Coronary artery (tissue), 2 donors: ENCODE measurements around the gene RNASEH2A.
"Not testable (repeated sequence)": the region's sequence is repeated elsewhere in the genome, so short reads cannot be mapped to it uniquely, and the experiment has no call there.

ENCODE experiments used
- DNase-seq: peaks from one replicate; pipeline ENCODE4 v3.0.0-alpha.2; 2017; ENCODE audit warnings: low spot score
- H3K27ac ChIP-seq, 2 donors: fragments of 200-600 bp; sonication (generic); one replicate each; pipeline ENCODE4 v1.5.1; 2016 to 2019
- H3K4me3 ChIP-seq: fragments of 200-600 bp; sonication (generic); 2 replicates; pipeline ENCODE4 v1.5.1; 2016; ENCODE audit warnings: mild to moderate bottlenecking, moderate library complexity
- TF ChIP-seq, protein P1 (sequence below): fragments of 200-600 bp; sonication (generic); IDR thresholded peaks from one replicate; pipeline ENCODE4 v1.5.1; 2019; ENCODE audit warnings: antibody characterized with exemption

RNASEH2A gene

DNA sequence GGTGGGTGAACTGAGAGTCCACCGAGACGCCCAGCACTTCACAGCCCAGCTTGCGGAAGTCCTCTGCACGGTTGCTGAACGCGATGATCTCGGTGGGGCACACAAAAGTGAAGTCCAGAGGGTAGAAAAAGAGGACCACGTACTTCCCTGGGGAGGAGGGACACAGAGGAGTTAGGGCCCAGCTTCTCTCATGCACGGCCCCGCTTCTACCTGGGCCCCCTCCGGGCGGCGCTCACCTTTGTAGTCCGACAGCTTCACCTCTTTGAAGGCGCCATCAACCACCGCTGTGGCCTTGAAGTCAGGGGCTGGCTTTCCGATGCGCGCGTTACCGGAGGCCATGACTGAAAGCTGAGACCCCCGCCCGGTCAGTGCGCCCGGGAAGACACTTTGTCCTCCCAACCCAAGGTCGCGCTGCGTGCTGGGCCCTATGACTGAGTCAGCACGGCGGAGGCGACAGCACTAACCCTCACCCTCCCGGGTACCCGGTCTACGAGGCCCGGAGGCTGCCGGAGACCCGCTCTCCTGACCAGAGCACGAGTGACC lies 5.4 kb upstream of the RNASEH2A start:
- DNase-seq, result no peak
- peak overlapping the region; percentile 64 to 73 for H3K27ac ChIP-seq
- TF ChIP-seq, protein P1, sequence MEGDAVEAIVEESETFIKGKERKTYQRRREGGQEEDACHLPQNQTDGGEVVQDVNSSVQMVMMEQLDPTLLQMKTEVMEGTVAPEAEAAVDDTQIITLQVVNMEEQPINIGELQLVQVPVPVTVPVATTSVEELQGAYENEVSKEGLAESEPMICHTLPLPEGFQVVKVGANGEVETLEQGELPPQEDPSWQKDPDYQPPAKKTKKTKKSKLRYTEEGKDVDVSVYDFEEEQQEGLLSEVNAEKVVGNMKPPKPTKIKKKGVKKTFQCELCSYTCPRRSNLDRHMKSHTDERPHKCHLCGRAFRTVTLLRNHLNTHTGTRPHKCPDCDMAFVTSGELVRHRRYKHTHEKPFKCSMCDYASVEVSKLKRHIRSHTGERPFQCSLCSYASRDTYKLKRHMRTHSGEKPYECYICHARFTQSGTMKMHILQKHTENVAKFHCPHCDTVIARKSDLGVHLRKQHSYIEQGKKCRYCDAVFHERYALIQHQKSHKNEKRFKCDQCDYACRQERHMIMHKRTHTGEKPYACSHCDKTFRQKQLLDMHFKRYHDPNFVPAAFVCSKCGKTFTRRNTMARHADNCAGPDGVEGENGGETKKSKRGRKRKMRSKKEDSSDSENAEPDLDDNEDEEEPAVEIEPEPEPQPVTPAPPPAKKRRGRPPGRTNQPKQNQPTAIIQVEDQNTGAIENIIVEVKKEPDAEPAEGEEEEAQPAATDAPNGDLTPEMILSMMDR, result no peak
- peak overlapping the region; percentile 81 for H3K4me3 ChIP-seq

DNA sequence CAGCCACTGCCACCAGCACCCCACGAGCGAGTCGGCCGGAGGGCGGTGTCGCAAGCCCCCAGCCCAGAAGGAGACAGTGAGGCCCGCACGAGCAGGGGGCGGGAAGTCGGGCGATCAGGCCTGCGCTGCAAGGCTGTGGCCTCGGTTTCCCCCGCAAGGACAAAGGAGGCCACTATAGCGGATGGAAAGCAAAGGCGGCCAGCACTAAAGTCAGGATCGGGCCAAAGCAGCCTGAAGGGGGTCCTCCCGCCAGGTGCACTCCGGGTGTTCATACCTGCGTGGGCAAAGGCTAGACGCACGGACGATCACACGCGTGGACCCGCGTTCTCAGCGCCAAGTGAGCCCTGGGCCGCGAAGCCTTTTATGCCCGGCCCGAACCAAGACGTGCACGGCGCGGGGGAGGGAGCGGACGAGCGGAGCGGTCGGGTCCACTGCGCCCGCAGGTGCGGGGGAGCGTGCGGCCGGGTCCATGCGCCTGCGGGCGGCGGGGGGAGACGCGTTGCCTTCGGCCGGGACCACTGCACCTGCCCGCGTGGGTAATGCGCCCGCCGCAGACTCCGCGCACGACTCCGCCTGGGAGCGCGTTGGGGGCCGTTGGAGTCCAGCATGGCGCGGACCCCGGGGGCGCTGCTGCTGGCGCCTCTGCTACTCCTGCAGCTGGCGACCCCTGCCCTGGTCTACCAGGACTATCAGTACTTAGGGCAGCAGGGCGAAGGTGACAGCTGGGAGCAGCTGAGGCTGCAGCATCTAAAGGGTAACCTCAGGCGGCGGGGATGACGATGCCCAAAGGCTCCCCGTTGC lies 4.7 kb upstream of the RNASEH2A start, which contains the start of the genes PRDX2 and THSD8:
TSS of gene PRDX2 (minus strand) at position 335 of the 801 bp plus-strand sequence. CDS start 539 bp downstream, outside the sequence.
TSS of gene THSD8 (plus strand) at position 604 of the 801 bp plus-strand sequence. CDS start at position 607, 3 bp downstream.
- Histone ChIP-seq H3K27ac (peak within 1 kb of the TSS; percentile 64 to 73), H3K4me3 (peak within 1 kb of the TSS; percentile 81)
- DNase-seq, result no peak
- TF ChIP-seq, protein P1, result no peak

DNA sequence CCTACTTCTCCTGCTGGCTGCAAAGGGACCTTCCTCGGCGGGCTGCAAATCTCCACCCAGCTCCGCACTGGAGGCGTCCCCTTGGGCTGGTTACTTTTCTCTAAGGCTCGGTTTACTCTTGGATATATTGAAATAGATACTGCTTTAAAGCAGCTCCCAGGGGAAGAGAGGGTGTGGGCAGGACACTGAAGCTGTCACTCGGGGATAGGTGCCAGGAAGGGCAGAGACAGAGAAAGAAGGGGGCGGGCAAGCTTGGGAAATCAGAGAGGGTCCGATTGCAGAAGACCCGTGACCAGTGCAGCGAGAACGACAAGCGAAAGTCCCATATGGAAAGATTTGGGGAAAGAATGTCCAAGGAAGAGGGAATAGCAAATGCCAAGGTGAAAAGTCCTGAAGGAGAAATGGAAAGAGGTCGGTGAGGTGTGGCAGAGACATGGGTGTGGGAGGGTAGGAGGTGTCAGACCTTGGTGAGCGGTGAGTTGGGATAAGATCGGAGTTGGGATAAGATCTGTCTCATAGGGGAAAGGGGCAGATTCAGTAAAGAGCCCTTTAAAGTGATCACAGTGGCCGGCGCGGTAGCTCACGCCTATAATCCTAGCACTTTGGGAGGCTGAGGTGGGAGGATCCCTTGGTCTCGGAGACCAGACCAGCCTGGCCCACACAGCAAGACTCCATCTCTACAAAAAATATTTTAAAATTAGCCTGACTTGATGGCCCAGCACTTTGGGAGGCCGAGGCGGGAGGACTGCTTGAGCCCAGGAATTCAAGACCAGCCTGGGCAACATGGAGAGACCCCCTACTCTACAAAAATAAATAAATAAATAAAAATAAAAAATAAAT lies 3.9 kb upstream of the RNASEH2A start:
- Histone ChIP-seq H3K27ac (peak overlapping the region; percentile 64 to 73), H3K4me3 (peak overlapping the region; percentile 81)
- DNase-seq, result no peak
- TF ChIP-seq, protein P1, result no peak

DNA sequence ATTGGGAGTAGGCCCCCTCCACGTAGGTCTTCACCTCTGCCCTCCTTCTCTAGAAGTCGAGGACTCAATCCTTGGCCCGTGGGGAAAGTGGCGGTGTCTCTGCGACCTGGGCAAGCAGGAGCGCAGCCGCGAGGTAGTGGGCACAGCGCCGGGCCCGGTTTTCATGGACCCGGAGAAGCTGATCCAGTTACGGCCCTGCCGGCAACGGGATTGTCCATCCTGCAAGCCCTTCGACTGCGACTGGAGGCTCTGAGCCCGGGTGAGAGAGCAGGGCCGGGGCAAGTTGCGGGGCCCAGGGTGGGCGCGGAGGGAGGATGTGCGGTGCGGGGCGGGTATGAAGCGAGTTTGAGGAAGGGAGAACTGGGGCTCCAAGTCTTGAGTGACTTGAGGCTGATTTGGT lies 2.3 kb upstream of the RNASEH2A start:
- H3K4me3 ChIP-seq, result no peak overlapping the region

DNA sequence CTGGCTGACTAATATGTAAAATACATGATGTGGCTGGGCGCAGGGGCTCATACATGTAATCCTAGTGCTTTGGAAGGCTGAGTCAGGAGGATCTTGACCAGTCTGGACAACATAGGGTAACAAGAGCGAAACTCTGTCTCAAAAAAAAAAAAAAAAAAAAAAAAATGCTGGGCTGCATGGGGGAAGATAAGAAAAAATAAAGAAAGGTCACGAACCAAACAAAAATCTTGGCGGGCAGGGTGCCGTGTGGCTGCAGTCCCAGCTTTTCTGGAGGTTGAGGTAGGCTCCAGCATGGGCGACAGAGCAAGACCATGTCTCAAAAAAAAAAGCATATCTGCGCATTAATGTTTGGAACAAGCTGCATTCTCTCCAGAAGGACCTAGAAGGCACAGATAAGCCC lies 8.7 kb downstream of the RNASEH2A start:
- Histone ChIP-seq H3K27ac (no peak overlapping the region), H3K4me3 (no peak overlapping the region)
- TF ChIP-seq, protein P1, result no peak
- DNase-seq, result no peak

More for the DNA sequence above, 2.3 kb upstream of the RNASEH2A start:
- no peak for DNase-seq
- TF ChIP-seq, protein P1, result no peak
- H3K27ac ChIP-seq, result no peak overlapping the region

DNA sequence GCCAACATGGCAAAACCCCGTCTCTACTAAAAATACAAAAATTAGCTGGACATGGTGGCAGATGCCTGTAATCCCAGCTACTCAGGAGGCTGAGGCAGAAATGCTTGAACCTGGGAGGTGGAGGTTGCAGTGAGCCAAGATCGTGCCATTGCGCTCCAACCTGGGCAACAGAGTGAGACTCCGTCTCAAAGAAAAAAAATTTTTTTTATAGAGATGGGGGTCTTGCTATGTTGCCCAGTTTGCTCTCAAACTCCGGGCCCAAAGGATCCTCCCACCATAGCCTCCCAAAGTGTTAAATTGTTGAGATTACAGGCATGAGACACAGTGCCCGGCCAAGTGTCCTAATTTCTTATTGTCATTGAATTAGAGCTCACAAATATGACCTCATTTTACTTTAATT lies 10.8 kb downstream of the RNASEH2A start:
- H3K27ac ChIP-seq, DNase-seq, H3K4me3 ChIP-seq: not testable (repeated sequence)

DNA sequence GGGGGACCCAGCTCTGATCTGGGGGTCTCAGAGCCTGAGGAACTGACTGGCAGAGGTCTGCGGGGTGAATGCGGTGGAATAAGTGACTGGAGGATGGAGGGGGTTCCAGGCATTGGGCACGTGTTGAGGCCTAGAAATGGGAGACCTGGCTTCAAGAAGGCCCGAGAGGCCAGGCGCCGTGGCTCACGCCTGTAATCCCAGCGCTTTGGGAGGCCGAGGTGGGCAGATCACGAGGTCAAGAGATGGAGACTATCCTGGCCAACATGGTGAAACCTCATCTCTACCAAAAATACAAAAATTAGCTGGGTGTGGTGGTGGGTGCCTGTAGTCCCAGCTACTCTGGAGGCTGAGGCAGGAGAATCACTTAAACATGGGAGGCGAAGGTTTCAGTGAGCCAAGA lies 11.4 kb downstream of the RNASEH2A start:
- not testable (repeated sequence) for H3K27ac ChIP-seq, H3K4me3 ChIP-seq, DNase-seq
